HG03066 (cell line): Measurements from ENCODE around the gene HGD.
"Not testable (repeated sequence)": the region's sequence is repeated elsewhere in the genome, so short reads cannot be mapped to it uniquely, and the experiment has no call there.

Source experiments
- ATAC-seq: cut with Tn5 transposase; IDR thresholded peaks from one replicate; pipeline ENCODE4 v1.9.1; 2021; ENCODE audit warnings: low read depth; ENCODE audit not compliant: unreplicated experiment

Gene HGD

GRCh38 chr3:120680193-120680894 lies 1.7 kb downstream of the HGD start:
- no peak for ATAC-seq

- ATAC-seq, result no peak
Measured at GRCh38 chr3:120678984-120679383, 3.1 kb downstream of the HGD start.

- ATAC-seq, result peak; percentile 87
Measured at GRCh38 chr3:120678331-120678947, 3.6 kb downstream of the HGD start.

- not testable (repeated sequence) for ATAC-seq
Measured at GRCh38 chr3:120677193-120677592, 4.8 kb downstream of the HGD start.

- no peak for ATAC-seq
Measured at GRCh38 chr3:120673116-120673515, 8.9 kb downstream of the HGD start.

- ATAC-seq, result no peak
Measured at GRCh38 chr3:120670576-120670975, 11.5 kb downstream of the HGD start.

GRCh38 chr3:120664926-120665325 lies 17.1 kb downstream of the HGD start:
- ATAC-seq, result no peak

GRCh38 chr3:120661945-120662344 lies 20.1 kb downstream of the HGD start:
- ATAC-seq, result no peak

GRCh38 chr3:120661106-120661905 lies 20.7 kb downstream of the HGD start:
- no peak for ATAC-seq

- no peak for ATAC-seq
Measured at GRCh38 chr3:120659834-120660233, 22.2 kb downstream of the HGD start.

- ATAC-seq, result no peak
Measured at GRCh38 chr3:120659285-120659684, 22.8 kb downstream of the HGD start.

GRCh38 chr3:120652896-120653545 lies 29.0 kb downstream of the HGD start:
- ATAC-seq, result no peak

GRCh38 chr3:120652281-120652680 lies 29.8 kb downstream of the HGD start:
- ATAC-seq, result no peak

- no peak for ATAC-seq
Measured at GRCh38 chr3:120650311-120650710, 31.7 kb downstream of the HGD start.

GRCh38 chr3:120649830-120650233 lies 32.2 kb downstream of the HGD start:
- ATAC-seq, result no peak

GRCh38 chr3:120648290-120648689 lies 33.7 kb downstream of the HGD start:
- ATAC-seq, result no peak

GRCh38 chr3:120646771-120647432 lies 35.1 kb downstream of the HGD start:
- ATAC-seq, result no peak

- no peak for ATAC-seq
Measured at GRCh38 chr3:120645083-120645845, 36.8 kb downstream of the HGD start.

- no peak for ATAC-seq
Measured at GRCh38 chr3:120642368-120642948, 39.6 kb downstream of the HGD start.
